ENCODE data around the gene FOSL1. TPM values are rescaled to one million over a fixed set of nuclear protein-coding genes. Genes with fewer than 3 reads are reported as not detected.

FOSL1 gene
- total and polyA plus RNA-seq, 2 of the 13 experiments (the other 11 are each of a cell fraction or from before 2014, with no cell fraction given) = 4.0 to 4.1 TPM

DNA sequence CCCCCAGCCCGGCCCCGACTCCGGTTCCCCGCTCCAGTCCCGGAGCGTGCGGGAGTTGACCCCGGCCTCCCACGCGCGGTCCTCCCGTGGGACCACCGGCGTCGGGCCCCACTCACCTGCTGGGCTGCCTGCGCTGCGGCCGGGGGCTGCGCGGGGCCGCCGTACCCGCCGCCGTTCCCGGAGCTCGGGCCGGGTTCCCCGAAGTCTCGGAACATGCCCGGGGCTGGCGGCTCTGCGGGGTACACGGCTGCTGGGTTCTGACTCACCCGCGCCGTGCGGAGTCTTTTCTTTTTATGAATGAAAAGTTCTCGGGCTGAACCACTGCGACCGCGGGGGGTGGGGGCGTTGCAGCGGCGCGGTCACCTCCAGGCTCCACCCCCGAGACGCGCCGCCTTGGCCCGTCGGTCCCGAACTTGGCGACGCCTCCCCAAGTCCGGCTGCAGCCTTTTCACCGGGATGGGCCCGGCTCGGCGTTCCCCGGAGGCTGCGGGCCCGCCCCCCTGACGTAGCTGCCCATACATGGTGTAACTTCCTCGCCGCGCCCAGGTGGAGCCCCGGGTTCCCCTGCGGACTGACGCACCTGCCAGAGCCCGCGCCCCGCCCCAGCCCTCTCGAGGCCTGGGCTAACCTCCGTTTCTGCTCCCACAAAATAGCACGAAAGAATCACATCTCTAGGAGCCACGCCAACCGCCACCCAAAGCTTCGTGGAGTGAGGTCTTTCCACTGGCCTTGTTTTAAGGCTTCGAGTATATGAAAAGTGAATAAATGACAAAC lies at the start of gene FOSL1 (continued):
- TF ChIP-seq, protein P1, sequence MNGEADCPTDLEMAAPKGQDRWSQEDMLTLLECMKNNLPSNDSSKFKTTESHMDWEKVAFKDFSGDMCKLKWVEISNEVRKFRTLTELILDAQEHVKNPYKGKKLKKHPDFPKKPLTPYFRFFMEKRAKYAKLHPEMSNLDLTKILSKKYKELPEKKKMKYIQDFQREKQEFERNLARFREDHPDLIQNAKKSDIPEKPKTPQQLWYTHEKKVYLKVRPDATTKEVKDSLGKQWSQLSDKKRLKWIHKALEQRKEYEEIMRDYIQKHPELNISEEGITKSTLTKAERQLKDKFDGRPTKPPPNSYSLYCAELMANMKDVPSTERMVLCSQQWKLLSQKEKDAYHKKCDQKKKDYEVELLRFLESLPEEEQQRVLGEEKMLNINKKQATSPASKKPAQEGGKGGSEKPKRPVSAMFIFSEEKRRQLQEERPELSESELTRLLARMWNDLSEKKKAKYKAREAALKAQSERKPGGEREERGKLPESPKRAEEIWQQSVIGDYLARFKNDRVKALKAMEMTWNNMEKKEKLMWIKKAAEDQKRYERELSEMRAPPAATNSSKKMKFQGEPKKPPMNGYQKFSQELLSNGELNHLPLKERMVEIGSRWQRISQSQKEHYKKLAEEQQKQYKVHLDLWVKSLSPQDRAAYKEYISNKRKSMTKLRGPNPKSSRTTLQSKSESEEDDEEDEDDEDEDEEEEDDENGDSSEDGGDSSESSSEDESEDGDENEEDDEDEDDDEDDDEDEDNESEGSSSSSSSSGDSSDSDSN (CRISPR knock-in tag; IDR thresholded peaks at IDR 0.05) = peak; percentile 50
- TF ChIP-seq SAP130 (CRISPR knock-in tag; IDR thresholded peaks at IDR 0.05; ENCODE audit: low read depth) = peak; percentile 94
- TF ChIP-seq, protein P2, sequence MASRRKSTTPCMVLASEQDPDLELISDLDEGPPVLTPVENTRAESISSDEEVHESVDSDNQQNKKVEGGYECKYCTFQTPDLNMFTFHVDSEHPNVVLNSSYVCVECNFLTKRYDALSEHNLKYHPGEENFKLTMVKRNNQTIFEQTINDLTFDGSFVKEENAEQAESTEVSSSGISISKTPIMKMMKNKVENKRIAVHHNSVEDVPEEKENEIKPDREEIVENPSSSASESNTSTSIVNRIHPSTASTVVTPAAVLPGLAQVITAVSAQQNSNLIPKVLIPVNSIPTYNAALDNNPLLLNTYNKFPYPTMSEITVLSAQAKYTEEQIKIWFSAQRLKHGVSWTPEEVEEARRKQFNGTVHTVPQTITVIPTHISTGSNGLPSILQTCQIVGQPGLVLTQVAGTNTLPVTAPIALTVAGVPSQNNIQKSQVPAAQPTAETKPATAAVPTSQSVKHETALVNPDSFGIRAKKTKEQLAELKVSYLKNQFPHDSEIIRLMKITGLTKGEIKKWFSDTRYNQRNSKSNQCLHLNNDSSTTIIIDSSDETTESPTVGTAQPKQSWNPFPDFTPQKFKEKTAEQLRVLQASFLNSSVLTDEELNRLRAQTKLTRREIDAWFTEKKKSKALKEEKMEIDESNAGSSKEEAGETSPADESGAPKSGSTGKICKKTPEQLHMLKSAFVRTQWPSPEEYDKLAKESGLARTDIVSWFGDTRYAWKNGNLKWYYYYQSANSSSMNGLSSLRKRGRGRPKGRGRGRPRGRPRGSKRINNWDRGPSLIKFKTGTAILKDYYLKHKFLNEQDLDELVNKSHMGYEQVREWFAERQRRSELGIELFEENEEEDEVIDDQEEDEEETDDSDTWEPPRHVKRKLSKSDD (CRISPR knock-in tag; IDR thresholded peaks at IDR 0.05; ENCODE audit: low read depth) = no peak
- TF ChIP-seq, protein P3, sequence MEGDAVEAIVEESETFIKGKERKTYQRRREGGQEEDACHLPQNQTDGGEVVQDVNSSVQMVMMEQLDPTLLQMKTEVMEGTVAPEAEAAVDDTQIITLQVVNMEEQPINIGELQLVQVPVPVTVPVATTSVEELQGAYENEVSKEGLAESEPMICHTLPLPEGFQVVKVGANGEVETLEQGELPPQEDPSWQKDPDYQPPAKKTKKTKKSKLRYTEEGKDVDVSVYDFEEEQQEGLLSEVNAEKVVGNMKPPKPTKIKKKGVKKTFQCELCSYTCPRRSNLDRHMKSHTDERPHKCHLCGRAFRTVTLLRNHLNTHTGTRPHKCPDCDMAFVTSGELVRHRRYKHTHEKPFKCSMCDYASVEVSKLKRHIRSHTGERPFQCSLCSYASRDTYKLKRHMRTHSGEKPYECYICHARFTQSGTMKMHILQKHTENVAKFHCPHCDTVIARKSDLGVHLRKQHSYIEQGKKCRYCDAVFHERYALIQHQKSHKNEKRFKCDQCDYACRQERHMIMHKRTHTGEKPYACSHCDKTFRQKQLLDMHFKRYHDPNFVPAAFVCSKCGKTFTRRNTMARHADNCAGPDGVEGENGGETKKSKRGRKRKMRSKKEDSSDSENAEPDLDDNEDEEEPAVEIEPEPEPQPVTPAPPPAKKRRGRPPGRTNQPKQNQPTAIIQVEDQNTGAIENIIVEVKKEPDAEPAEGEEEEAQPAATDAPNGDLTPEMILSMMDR (CRISPR knock-in tag; IDR thresholded peaks at IDR 0.05) = peak; percentile 15; the same call in 1 of the 2 replicates
- TF ChIP-seq PBX3 (CRISPR knock-in tag; IDR thresholded peaks at IDR 0.05; ENCODE audit: borderline replicate concordance) = 0 out of 2 replicates have a peak, but pooled peaks have one; percentile 33
- TF ChIP-seq, protein P4, sequence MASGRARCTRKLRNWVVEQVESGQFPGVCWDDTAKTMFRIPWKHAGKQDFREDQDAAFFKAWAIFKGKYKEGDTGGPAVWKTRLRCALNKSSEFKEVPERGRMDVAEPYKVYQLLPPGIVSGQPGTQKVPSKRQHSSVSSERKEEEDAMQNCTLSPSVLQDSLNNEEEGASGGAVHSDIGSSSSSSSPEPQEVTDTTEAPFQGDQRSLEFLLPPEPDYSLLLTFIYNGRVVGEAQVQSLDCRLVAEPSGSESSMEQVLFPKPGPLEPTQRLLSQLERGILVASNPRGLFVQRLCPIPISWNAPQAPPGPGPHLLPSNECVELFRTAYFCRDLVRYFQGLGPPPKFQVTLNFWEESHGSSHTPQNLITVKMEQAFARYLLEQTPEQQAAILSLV (CRISPR knock-in tag; IDR thresholded peaks at IDR 0.05; ENCODE audit: borderline replicate concordance) = 0 out of 2 replicates have a peak, but pooled peaks have one; percentile 42
- TF ChIP-seq FOXK2 (IDR thresholded peaks at IDR 0.05) = peak; percentile 23; the same call in 1 of the 2 replicates
- no peak; the same call in 1 of the 2 replicates for TF ChIP-seq REPIN1 (CRISPR knock-in tag; IDR thresholded peaks at IDR 0.05; ENCODE audit: borderline replicate concordance, low read depth)
- no peak for TF ChIP-seq ZFP82 (CRISPR knock-in tag; IDR thresholded peaks at IDR 0.05; ENCODE audit: borderline replicate concordance)
- TF ChIP-seq KLF6 (CRISPR knock-in tag; IDR thresholded peaks at IDR 0.05) = 0 out of 2 replicates have a peak, but pooled peaks have one; percentile 12
- no peak for TF ChIP-seq ZNF276 (CRISPR knock-in tag; IDR thresholded peaks at IDR 0.05; ENCODE audit: low read depth)
- TF ChIP-seq CREB1 (IDR thresholded peaks at IDR 0.05) = peak; percentile 79
- TF ChIP-seq CREB1 (CRISPR knock-in tag; IDR thresholded peaks at IDR 0.05) = peak; percentile 92
- peak; percentile 38; the same call in 1 of the 2 replicates for TF ChIP-seq ZNF746 (CRISPR knock-in tag; IDR thresholded peaks at IDR 0.05)
- TF ChIP-seq SNAI1 (CRISPR knock-in tag; IDR thresholded peaks at IDR 0.05; ENCODE audit: borderline replicate concordance) = peak; percentile 59; the same call in 1 of the 2 replicates
- no peak for TF ChIP-seq ZNF432 (CRISPR knock-in tag; IDR thresholded peaks at IDR 0.05; ENCODE audit: borderline replicate concordance)
